HG03575 (cell line): ENCODE data around the gene ORMDL2.
"Not testable (repeated sequence)": the region's sequence is repeated elsewhere in the genome, so short reads cannot be mapped to it uniquely, and the experiment has no call there.

ENCODE experiments used
- ATAC-seq: cut with Tn5 transposase; IDR thresholded peaks from one replicate; pipeline ENCODE4 v1.9.1; 2021; ENCODE audit not compliant: unreplicated experiment, insufficient number of reproducible peaks, low FRiP score; ENCODE audit errors: extremely low read depth

The ORMDL2 gene

GRCh38 chr12:55823419-55823818 is 5.6 kb downstream of the ORMDL2 start:
- ATAC-seq = no peak

DNA sequence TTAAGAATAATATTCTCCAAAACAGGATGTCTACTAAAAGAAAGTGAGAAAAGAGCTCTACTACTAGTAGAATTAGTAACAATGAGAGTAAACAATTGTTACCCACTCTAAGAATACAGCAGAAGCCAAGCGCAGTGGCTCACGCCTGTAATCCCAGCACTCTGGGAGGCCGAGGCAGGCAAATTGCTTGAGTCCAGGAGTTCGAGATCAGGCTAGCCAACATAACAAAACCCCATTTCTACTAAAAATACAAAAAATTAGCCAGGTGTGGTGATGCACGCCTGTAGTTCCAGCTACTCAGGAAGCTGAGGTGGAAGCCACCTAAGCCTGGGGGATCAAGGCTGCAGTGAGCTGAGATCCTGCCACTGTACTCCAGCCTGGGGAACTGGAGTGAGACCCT is 6.9 kb downstream of the ORMDL2 start:
- ATAC-seq = no peak

DNA sequence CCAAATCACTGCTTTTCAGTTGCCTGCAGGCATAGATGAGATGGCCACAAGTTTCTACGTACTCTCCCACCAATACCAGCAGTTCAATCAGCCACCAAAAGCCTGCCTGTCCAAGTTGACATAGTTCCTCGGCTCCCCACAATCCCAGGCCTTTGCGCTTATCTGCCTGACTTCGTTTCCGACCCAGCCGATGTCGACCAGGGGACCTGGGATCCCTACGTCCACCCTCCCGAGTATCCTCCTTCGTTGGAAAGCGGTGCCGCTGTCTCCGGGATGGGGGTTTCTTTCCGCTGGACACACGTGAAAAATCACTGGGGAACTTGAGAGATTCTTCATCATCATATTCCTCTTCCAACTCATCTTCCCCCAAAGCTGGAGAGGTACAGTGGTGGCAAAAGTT is 10.0 kb downstream of the ORMDL2 start:
- no peak for ATAC-seq

- ATAC-seq = no peak
Observed at GRCh38 chr12:55828357-55828756, 10.5 kb downstream of the ORMDL2 start.

GRCh38 chr12:55829967-55830600 is 12.2 kb downstream of the ORMDL2 start:
- no peak for ATAC-seq

GRCh38 chr12:55830601-55831446 is 13.0 kb downstream of the ORMDL2 start:
- ATAC-seq = no peak

DNA sequence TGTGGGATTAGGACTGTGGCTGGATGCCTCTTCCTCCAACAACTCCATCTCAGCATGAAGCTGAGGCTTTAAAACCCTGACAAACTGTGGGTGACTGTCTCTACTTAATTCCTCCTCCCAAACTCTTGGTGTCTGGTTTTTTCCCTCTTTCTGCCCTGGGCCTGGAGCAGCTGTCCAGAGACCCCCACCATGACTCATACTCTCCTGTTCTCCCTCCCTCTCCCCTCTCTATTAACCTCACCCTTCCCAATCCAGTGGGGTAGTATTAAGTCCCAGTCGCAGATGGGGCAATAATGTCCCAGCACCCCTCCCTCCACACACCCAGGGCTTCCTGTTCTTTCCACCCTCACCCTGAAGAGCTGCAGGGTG is 13.6 kb downstream of the ORMDL2 start:
- ATAC-seq = no peak

DNA sequence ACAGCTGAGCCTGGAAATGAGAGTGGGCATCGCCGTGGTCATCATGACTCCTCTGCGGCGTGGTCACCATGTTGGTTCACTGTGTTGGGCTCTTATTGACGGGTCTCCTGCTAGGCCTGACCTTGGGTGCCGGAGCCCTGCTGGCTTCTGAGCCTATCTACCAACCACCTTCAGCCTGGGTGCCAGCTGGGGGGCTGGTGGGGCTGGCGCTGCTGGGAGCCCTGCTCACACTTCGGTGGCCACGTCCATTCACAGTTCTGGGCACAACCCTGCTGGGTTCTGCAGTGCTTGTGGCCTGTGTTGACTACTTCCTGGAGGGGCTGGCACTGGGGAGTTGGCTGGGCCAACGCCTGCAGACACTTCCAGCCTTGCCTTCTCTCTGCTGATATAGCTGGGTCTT is 15.2 kb downstream of the ORMDL2 start:
- no peak for ATAC-seq

GRCh38 chr12:55834400-55834799 is 16.6 kb downstream of the ORMDL2 start:
- not testable (repeated sequence) for ATAC-seq

- ATAC-seq = no peak
Observed at GRCh38 chr12:55838361-55838760, 20.5 kb downstream of the ORMDL2 start.

GRCh38 chr12:55839345-55840140 is 21.7 kb downstream of the ORMDL2 start:
- ATAC-seq = no peak

DNA sequence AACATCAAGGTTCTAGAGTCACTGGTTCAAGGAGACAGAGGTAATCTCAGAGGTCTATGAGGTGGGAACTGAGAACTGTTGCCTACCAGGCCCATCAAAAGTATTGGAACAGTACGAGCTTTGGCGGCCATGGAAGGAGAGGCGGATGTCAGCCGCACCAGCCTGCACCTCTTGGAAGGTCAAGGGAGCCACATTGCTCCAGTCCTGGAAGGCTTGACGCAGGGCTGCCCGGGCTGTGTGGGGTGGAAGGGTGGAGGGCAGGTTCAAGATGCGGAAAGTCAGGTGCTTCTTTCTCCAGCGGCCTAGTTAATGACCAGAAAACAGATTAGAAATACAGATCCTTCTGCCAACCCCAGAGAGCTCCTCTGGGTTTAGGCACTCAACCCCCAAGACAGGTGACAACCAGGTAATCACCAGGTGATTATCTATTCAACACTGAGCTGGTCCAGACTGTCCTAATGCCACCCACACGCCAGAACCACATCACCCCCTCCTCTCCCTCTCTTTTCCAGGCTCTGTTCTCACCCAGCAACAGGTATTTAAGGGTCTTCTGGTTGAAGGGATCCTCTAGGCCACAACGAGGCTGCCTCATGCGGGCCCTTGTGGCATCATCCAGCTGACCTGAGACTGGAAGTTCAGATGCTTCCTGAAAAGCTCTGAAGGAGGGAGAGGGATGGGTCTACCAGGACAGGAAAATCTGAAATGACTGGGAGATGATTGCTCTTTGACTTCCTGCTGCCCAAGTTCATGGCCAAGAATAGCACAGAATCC is 22.9 kb downstream of the ORMDL2 start:
- ATAC-seq = no peak

- ATAC-seq = no peak
Observed at GRCh38 chr12:55842681-55843429, 25.0 kb downstream of the ORMDL2 start, which contains the start of gene MMP19. Gene MMP19 (minus strand): TSS chr12:55842936. CDS start chr12:55842830, 106 bp downstream.

GRCh38 chr12:55843431-55843830 is 25.6 kb downstream of the ORMDL2 start:
- no peak for ATAC-seq

DNA sequence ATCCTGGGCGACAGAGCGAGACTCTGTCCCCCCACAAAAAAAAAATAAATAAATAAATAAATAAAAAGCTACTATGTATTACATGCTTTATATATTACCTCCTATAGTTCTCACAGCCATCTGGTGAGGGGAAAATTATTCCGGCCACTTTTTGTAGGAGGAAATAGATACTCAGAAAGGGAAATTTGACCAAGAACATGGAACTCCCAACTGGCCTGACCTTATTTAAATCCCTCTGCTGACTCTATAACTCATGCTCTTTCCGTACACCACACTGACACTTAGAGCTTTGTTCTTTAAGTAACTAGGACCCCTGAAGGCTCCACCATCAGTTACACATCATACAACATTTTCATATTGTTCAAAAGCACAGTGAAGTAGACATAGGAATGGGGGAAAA is 27.1 kb downstream of the ORMDL2 start:
- no peak for ATAC-seq

DNA sequence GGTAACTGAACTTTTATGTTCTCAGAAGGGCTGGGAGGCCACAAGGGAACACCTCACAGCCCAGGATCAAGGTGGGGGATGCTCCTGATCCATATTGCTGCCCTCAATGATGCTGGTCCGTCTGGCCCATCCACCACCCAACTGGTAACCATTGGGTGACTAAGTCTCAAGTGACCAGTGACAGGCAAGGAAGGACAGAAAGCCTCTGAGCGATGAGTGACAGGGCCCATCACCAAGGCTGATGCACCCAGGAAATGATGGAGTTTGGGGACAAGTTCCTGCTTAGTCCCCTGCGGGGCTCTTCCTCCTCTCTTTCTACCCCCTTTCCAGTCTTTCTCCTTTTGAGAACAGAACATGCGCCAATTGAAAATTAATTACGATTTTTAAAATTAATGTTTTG is 27.5 kb downstream of the ORMDL2 start:
- no peak for ATAC-seq

DNA sequence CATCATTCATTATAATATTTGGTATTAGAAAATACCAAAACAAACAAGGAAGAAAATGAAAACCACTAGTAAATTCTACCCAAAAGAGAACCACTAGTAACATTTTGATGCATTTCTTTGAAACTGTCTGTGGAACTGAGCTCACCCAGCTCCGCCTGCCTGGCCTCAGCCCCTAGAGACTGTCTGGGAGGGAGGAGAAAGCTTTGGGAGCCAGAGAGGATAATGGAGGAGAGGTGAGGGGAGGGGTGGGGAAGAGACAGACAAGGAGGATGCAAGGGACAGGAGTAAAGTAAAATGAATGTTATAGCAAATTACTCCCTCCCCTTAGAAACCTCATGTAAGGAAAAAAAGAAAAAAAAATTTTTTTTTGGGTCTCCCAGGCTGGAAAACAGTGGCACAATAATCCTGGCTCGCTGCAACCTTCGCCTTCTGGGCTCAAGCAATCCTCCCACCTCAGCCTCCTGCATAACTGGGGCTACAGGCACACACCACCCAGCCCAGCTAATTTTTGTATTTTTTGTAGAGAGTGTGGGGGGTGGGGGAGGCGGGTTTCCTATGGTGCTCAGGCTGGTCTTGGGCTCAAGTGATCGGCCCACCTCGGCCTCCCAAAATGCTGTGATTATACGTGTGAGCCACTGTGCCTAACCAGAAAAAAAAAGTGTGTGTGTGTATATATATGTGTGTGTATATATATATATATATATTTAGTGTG is 28.1 kb downstream of the ORMDL2 start:
- no peak for ATAC-seq

DNA sequence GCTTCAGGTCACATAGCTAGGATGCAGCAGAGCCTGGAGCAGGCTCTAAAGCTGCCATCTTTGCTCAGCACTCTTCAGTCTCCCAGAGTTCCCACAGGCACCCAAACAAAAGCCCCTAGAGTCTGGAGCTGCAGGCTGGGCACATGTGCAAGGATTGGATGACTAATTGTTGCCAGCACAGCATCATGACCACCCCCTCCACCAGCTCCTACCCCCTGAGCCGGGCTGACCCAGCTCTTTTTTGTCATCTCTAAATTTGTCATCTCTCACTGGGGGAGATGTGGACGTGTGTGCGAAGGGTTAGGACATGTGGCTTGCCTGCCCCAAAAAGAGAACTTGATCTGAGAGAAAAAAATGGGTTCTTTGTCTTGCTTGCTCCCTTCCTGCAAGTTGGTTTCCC is 29.2 kb downstream of the ORMDL2 start:
- no peak for ATAC-seq
